Mammary epithelial cell (primary cell): Measurements from ENCODE around the gene PASK.

Experiments
- CTCF ChIP-seq, 2 donors: IDR thresholded peaks in 1 of 2; conservative IDR thresholded peaks in 1 of 2; 2 replicates each; pipeline ENCODE4 v1.5.1; 2011 to 2012; ENCODE audit warnings: inconsistent platforms in 2 of 2, low read length in 2 of 2, mild to moderate bottlenecking in 2 of 2, control low read depth in 1 of 2, low read depth in 1 of 2; ENCODE audit not compliant: insufficient read depth in 1 of 2; ENCODE audit errors: extremely low read depth in 1 of 2
- EZH2 ChIP-seq: IDR thresholded peaks from 2 replicates; pipeline ENCODE4 v1.6.1; 2012; ENCODE audit warnings: low read length, inconsistent platforms, borderline replicate concordance

- TF ChIP-seq CTCF (conservative IDR thresholded peaks at IDR 0.05 in 1 of 2, IDR thresholded peaks at IDR 0.05 in 1 of 2; ENCODE audit: extremely low read depth in 1 of 2, insufficient read depth in 1 of 2, low read depth in 1 of 2, low read length in 2 of 2), result no peak
- no peak for TF ChIP-seq EZH2
Measured at GRCh38 chr2:241149675-241149924, 328 bp upstream of the PASK start.
